ENCODE data around the gene PCIF1. TPM values are rescaled to one million over a fixed set of nuclear protein-coding genes. Genes with fewer than 3 reads are reported as not detected.

PCIF1 gene
- total RNA-seq, 6 experiments from 2014 or later = 14.8 to 23.1 (median 19.5) TPM

GRCh38 chr20:45933266-45934045, 1.0 kb upstream of the PCIF1 start:
- DNase-seq = peak; percentile 79
- Mint-ChIP-seq H3K36me3 (ENCODE audit: low read depth) (peaks cover 14% of the 10 kb centered on the region), H3K27me3 (ENCODE audit: insufficient read depth) (peaks cover 3% of the 10 kb centered on the region; the same call in 1 of the 2 replicates), H3K27ac (peak overlapping the region; percentile 99), H3K4me3 (peak overlapping the region; percentile 99), H3K4me1 (ENCODE audit: low read depth) (peaks cover 30% of the 10 kb centered on the region), H3K9me3 (no peaks in the 10 kb centered on the region)
- TF ChIP-seq CTCF (IDR thresholded peaks at IDR 0.05) = peak; percentile 58

GRCh38 chr20:45934046-45934585, 367 bp upstream of the PCIF1 start:
- peaks cover 32% of the 10 kb centered on the region for H3K4me1 Mint-ChIP-seq (ENCODE audit: low read depth)
- no peak for DNase-seq
- TF ChIP-seq CTCF (IDR thresholded peaks at IDR 0.05) = no peak
- H3K36me3 Mint-ChIP-seq (ENCODE audit: low read depth) = peaks cover 15% of the 10 kb centered on the region
- H3K9me3 Mint-ChIP-seq = no peaks in the 10 kb centered on the region
- H3K4me3 Mint-ChIP-seq = peak overlapping the region; percentile 99
- H3K27me3 Mint-ChIP-seq (ENCODE audit: insufficient read depth) = peaks cover 3% of the 10 kb centered on the region; the same call in 1 of the 2 replicates
- H3K27ac Mint-ChIP-seq = peak overlapping the region; percentile 99

GRCh38 chr20:45935416-45936046, 1.0 kb downstream of the PCIF1 start:
- peaks cover 3% of the 10 kb centered on the region; the same call in 1 of the 2 replicates for H3K27me3 Mint-ChIP-seq (ENCODE audit: insufficient read depth)
- DNase-seq = no peak
- peaks cover 32% of the 10 kb centered on the region for H3K4me1 Mint-ChIP-seq (ENCODE audit: low read depth)
- no peak for TF ChIP-seq CTCF (IDR thresholded peaks at IDR 0.05)
- H3K4me3 Mint-ChIP-seq = peak overlapping the region; percentile 91
- H3K27ac Mint-ChIP-seq = peak overlapping the region; percentile 91
- H3K9me3 Mint-ChIP-seq = no peaks in the 10 kb centered on the region
- H3K36me3 Mint-ChIP-seq (ENCODE audit: low read depth) = peaks cover 22% of the 10 kb centered on the region

GRCh38 chr20:45937765-45938164, 3.3 kb downstream of the PCIF1 start:
- peaks cover 22% of the 10 kb centered on the region for H3K36me3 Mint-ChIP-seq (ENCODE audit: low read depth)
- TF ChIP-seq CTCF (IDR thresholded peaks at IDR 0.05) = no peak
- DNase-seq = peak; percentile 32
- peak overlapping the region; percentile 75 for H3K27ac Mint-ChIP-seq
- peaks cover 32% of the 10 kb centered on the region for H3K4me1 Mint-ChIP-seq (ENCODE audit: low read depth)
- peaks cover 3% of the 10 kb centered on the region; the same call in 1 of the 2 replicates for H3K27me3 Mint-ChIP-seq (ENCODE audit: insufficient read depth)
- no peaks in the 10 kb centered on the region for H3K9me3 Mint-ChIP-seq
- no peak overlapping the region; the same call in 1 of the 2 replicates for H3K4me3 Mint-ChIP-seq

- H3K27me3 Mint-ChIP-seq (ENCODE audit: insufficient read depth) = peaks cover 3% of the 10 kb centered on the region; the same call in 1 of the 2 replicates
- no peak overlapping the region for H3K4me3 Mint-ChIP-seq
- no peaks in the 10 kb centered on the region for H3K9me3 Mint-ChIP-seq
- peak overlapping the region; percentile 75; the same call in 1 of the 2 replicates for H3K27ac Mint-ChIP-seq
- H3K4me1 Mint-ChIP-seq (ENCODE audit: low read depth) = peaks cover 25% of the 10 kb centered on the region
- TF ChIP-seq CTCF (IDR thresholded peaks at IDR 0.05) = no peak
- H3K36me3 Mint-ChIP-seq (ENCODE audit: low read depth) = peaks cover 20% of the 10 kb centered on the region
- no peak for DNase-seq
These were observed 4.4 kb downstream of the PCIF1 start for GRCh38 chr20:45938727-45939438.

Measured in HFFc6 (cell line).